ENCODE results near the gene TUBA1B.

DNA sequence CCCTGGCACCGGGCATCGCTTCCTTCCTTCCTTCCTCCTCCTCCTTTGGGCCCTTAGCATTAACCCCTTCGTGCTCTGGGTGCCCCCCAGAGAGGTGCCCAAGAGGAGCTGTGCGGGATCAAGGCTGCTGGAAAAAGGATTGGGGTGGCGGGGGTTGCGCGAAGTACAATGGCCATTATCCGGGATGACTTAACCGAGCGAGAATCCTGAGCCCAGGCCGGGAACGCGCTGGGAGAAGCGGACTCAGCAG is 39.4 kb downstream of the TUBA1B start:
- TF ChIP-seq, protein P1, sequence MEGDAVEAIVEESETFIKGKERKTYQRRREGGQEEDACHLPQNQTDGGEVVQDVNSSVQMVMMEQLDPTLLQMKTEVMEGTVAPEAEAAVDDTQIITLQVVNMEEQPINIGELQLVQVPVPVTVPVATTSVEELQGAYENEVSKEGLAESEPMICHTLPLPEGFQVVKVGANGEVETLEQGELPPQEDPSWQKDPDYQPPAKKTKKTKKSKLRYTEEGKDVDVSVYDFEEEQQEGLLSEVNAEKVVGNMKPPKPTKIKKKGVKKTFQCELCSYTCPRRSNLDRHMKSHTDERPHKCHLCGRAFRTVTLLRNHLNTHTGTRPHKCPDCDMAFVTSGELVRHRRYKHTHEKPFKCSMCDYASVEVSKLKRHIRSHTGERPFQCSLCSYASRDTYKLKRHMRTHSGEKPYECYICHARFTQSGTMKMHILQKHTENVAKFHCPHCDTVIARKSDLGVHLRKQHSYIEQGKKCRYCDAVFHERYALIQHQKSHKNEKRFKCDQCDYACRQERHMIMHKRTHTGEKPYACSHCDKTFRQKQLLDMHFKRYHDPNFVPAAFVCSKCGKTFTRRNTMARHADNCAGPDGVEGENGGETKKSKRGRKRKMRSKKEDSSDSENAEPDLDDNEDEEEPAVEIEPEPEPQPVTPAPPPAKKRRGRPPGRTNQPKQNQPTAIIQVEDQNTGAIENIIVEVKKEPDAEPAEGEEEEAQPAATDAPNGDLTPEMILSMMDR (IDR thresholded peaks at IDR 0.05) = no peak
- no peak for TF ChIP-seq POLR2A (IDR thresholded peaks at IDR 0.05)
